Bronchial epithelial cell (primary cell): Measurements from ENCODE around the gene TJP1. TPM values are rescaled to one million over a fixed set of nuclear protein-coding genes. Genes with fewer than 3 reads are reported as not detected.
A peak's percentile ranks its signal among the peaks of the same experiment; 100 is the strongest.
"Not testable (repeated sequence)": the region's sequence is repeated elsewhere in the genome, so short reads cannot be mapped to it uniquely, and the experiment has no call there.

Experiments
- DNase-seq: peaks from one replicate; pipeline ENCODE4 v3.0.0-alpha.2; 2010; ENCODE audit warnings: low read depth
- FAIRE-seq: peaks from 2 replicates; lab custom pipeline; 2011; peaks lifted over from hg19 to GRCh38; lab: Jason Lieb, UNC
- H3K27me3 ChIP-seq: 2 replicates; pipeline ENCODE4 v1.5.1; 2011; ENCODE audit warnings: low read length; ENCODE audit not compliant: control insufficient read depth, insufficient read depth
- H3K36me3 ChIP-seq: 2 replicates; pipeline ENCODE4 v1.5.1; 2011; ENCODE audit warnings: low read length; ENCODE audit not compliant: control insufficient read depth, insufficient read depth
- H3K4me3 ChIP-seq: 2 replicates; pipeline ENCODE4 v1.5.1; 2011; ENCODE audit warnings: mild to moderate bottlenecking, low read depth, low read length, control low read depth
- CTCF ChIP-seq: IDR thresholded peaks from 2 replicates; pipeline ENCODE4 v1.5.1; 2011; ENCODE audit warnings: mild to moderate bottlenecking, moderate library complexity, low read length, control low read depth, inconsistent platforms; ENCODE audit not compliant: insufficient read depth, severe bottlenecking
- total RNA-seq: library from RNA; depleted of rRNA; stranded (reverse); fragments of >200 nt; gene quantifications from 2 replicates; pipeline ENCODE4 v1.2.1, GENCODE V29; 2014

The TJP1 gene
- total RNA-seq, 1 donor from 2014 or later: 62.9 TPM

DNA sequence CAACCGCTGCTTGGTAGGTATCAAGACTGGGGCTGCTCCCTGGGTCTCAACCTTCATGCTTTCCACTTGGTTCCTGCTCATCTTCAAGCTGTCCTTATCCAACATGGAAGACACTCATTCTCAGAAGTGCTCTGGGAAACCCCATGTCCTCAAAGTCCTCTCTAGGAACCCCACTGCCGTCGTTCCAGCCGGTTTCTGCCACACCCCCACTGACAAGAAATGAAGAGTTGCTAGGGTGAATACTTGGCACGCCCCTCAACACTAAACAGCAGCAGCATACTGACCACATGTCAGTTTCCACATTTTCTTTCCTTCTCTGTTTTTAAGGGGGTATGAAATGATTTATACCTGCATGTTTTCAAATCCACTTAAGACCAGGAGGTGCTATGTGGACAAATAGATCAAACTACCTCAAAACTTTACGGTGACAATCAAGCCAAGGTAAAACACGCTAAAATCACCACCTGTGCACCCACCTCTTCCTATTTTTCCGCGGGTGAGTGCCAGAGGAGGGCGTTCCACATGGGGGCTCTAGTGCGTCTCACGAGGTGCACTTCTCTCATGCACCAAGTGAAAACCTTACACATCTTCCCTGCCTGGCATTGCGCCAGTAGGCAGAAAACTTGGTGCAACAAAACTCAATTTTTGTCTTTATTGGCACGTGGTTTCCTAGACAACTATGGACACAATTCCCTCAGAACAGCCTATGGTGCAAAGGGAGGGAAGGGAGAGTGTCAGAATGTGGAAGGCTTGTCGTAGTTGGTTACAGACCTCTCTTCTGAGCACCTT lies 125.1 kb downstream of the TJP1 start:
- FAIRE-seq (peak; percentile 18), DNase-seq (no peak)
- Histone ChIP-seq H3K4me3 (no peak overlapping the region), H3K27me3 (no peaks in the 10 kb centered on the region), H3K36me3 (peaks cover 2% of the 10 kb centered on the region)
- TF ChIP-seq CTCF: no peak

GRCh38 chr15:29696506-29696905 lies 125.8 kb downstream of the TJP1 start:
- FAIRE-seq, H3K27me3 ChIP-seq, DNase-seq, H3K36me3 ChIP-seq, H3K4me3 ChIP-seq: not testable (repeated sequence)

DNA sequence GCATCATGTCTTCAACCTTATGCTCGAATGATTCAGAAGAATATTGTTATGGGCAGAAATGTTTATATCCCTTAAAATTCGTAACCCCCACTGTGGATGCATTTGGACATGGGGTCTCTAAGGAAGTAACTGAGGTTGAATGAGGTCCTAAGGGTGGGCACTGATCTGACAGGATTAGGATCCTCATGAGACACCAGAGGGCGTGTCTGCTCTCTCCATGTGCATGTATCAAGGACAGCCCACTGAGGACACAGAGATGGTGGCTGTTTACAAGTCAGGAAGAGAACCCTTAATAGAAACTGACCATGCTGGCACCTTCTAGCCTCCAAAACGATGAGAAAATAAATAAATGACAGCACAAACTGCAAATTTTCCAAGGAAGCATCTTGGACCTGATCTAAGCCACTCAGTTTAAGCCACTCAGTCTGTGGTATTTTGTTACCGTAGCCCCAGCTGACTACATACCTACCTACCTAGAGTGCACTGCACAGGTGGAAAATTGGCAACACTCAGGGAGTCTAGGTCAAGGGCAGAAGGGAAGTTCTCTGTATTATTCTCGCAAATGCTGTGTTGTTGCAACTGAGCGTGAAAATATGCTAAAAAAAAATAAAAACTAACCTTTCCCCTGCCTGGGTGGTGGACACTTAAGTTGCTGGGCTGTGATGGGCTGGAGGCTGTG lies 126.6 kb downstream of the TJP1 start:
- no peak for FAIRE-seq
- no peaks in the 10 kb centered on the region for H3K27me3 ChIP-seq
- no peaks in the 10 kb centered on the region for H3K36me3 ChIP-seq
- no peak for DNase-seq
- no peak overlapping the region for H3K4me3 ChIP-seq
- no peak for TF ChIP-seq CTCF

- FAIRE-seq (no peak), DNase-seq (no peak)
- Histone ChIP-seq H3K4me3 (no peak overlapping the region), H3K36me3 (no peaks in the 10 kb centered on the region), H3K27me3 (no peaks in the 10 kb centered on the region)
- TF ChIP-seq CTCF: no peak
These were observed 129.0 kb downstream of the TJP1 start for GRCh38 chr15:29693225-29693624.

DNA sequence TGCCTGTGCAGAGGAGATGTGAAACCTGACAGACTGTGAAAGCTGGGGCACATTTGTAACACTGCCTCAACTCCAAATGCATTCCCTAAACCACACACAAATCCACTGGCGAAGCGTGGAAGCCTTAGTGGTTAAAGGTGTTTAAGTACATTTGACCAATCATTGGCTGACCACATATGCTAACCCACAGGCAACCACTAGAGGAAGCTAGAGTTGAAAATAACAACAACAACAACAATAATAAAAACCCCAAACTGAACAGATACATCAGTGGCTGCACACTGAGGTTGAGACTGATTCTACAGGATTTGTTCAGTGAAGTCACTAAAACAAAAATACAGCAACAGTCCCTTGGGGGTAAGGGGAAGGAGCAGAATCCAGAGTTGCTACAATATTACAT lies 129.7 kb downstream of the TJP1 start:
- TF ChIP-seq CTCF: peak; percentile 27
- no peak for DNase-seq
- Histone ChIP-seq H3K4me3 (no peak overlapping the region), H3K27me3 (no peaks in the 10 kb centered on the region), H3K36me3 (no peaks in the 10 kb centered on the region)
- no peak for FAIRE-seq

GRCh38 chr15:29690765-29691475 lies 131.3 kb downstream of the TJP1 start:
- no peak for TF ChIP-seq CTCF
- peak; percentile 49 for DNase-seq
- FAIRE-seq: no peak
- no peak overlapping the region for H3K4me3 ChIP-seq
- no peaks in the 10 kb centered on the region for H3K27me3 ChIP-seq
- no peaks in the 10 kb centered on the region for H3K36me3 ChIP-seq
